HG03558 (cell line): ENCODE data around the gene DCPS.
"Not testable (repeated sequence)": the region's sequence is repeated elsewhere in the genome, so short reads cannot be mapped to it uniquely, and the experiment has no call there.

Experiments
- ATAC-seq: cut with Tn5 transposase; IDR thresholded peaks from one replicate; pipeline ENCODE4 v1.9.1; 2021; ENCODE audit warnings: moderate number of reproducible peaks; ENCODE audit not compliant: unreplicated experiment; ENCODE audit errors: extremely low read depth

The DCPS gene

GRCh38 chr11:126357055-126357962, 53.4 kb downstream of the DCPS start:
- no peak for ATAC-seq

- no peak for ATAC-seq
Measured at GRCh38 chr11:126357969-126358762, 54.3 kb downstream of the DCPS start.

GRCh38 chr11:126358763-126359160, 54.9 kb downstream of the DCPS start:
- ATAC-seq: no peak

- ATAC-seq: no peak
Measured at GRCh38 chr11:126359431-126360048, 55.7 kb downstream of the DCPS start.

GRCh38 chr11:126360049-126360446, 56.2 kb downstream of the DCPS start:
- ATAC-seq: no peak

GRCh38 chr11:126361400-126361799, 57.5 kb downstream of the DCPS start:
- ATAC-seq: no peak

- no peak for ATAC-seq
Measured at GRCh38 chr11:126362879-126363655, 59.2 kb downstream of the DCPS start.

GRCh38 chr11:126363706-126364248, 59.9 kb downstream of the DCPS start:
- ATAC-seq: no peak

- not testable (repeated sequence) for ATAC-seq
Measured at GRCh38 chr11:126364735-126365134, 60.9 kb downstream of the DCPS start.

GRCh38 chr11:126365508-126365907, 61.6 kb downstream of the DCPS start:
- not testable (repeated sequence) for ATAC-seq

GRCh38 chr11:126366064-126366822, 62.4 kb downstream of the DCPS start:
- ATAC-seq: no peak

GRCh38 chr11:126366823-126367654, 63.2 kb downstream of the DCPS start:
- ATAC-seq: not testable (repeated sequence)

- not testable (repeated sequence) for ATAC-seq
Measured at GRCh38 chr11:126367806-126368205, 63.9 kb downstream of the DCPS start.

GRCh38 chr11:126368336-126369119, 64.7 kb downstream of the DCPS start:
- ATAC-seq: not testable (repeated sequence)

- no peak for ATAC-seq
Measured at GRCh38 chr11:126370016-126370415, 66.2 kb downstream of the DCPS start.

- no peak for ATAC-seq
Measured at GRCh38 chr11:126371595-126371994, 67.7 kb downstream of the DCPS start.

GRCh38 chr11:126373389-126374066, 69.7 kb downstream of the DCPS start:
- not testable (repeated sequence) for ATAC-seq
